HG03280 (cell line): Measurements from ENCODE around the gene SMIM41.

Experiments used
- ATAC-seq: cut with Tn5 transposase; IDR thresholded peaks from one replicate; pipeline ENCODE4 v1.9.1; 2021; ENCODE audit warnings: mild to moderate bottlenecking, moderate library complexity; ENCODE audit not compliant: unreplicated experiment

The SMIM41 gene

DNA sequence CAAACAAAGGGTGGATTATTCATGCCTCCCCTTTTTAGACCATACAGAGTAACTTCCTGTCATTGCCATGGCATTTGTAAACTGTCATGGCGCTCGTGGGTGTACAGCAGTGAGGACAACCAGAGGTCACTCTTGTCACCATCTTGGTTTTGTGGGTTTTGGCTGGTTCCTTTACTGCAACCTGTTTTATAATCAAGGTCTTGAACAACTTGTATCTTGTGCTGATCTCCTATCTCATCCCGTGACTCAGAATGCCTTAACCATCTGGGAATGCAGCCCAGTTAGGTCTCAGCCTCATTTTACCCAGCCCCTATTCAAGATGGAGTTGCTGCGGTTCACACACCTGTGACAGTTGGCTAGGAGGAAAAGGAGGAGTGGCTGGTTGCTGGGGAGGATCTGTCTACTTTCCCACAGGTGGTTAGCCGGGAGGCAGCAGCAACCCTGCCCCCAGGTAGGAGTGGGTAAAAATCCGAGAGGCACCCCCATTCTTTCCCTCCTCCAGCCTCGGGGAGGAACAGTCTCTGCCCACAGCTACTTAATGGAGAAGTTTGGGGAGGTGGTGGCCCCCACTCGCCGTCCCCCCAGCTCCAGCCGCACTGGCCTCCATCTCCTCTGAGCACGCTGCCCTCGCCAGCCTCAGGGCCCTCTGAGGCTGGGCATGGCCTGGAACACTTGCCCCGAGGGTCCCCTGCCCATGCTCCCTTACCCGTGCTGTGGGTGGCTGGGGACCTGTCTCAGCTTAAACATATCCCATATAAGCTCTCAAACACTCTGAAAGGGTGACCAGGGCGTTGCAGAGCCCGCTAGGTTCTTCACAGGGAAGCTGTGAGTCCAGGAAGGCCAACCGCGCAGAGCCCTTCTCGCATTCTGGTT is 41.7 kb downstream of the SMIM41 start:
- ATAC-seq, result no peak

DNA sequence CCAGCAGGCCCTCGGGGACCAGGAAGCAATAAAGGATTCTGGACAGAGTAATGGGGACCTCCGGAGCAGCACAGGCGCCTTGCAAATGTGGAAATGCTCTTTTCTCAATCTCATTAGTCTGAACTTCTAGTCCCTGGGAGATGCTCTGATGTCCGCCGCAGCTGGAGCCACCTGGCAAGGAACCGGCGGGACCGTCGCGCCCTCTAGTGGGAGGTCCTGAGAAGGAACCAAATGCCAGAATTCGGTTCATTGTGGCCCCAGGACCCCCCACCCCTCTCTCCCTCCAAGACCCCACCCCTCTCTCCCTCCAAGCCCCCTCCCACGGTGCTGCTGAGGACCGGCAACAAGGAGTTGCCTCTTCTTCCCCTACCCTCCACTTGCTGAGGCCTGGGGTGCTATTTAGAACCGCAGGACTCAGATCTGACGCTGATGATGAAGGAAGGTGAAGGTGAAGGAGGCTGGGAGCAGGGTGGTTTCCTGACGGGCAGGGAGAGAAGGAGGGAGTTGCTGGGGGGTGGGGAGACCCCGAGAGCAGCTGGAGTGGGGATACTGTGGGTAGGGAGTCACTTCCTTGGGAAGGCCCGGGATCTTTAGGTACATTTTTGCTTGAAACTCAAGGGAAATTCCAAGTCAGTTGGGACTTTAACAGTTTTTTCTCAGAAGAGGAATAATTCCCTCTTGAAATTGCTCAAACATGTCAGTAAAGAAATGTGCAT is 42.5 kb downstream of the SMIM41 start:
- ATAC-seq, result no peak

- no peak for ATAC-seq
Observed at GRCh38 chr12:52122540-52122871, 43.0 kb downstream of the SMIM41 start.

- no peak for ATAC-seq
Observed at GRCh38 chr12:52122904-52123303, 43.4 kb downstream of the SMIM41 start.

DNA sequence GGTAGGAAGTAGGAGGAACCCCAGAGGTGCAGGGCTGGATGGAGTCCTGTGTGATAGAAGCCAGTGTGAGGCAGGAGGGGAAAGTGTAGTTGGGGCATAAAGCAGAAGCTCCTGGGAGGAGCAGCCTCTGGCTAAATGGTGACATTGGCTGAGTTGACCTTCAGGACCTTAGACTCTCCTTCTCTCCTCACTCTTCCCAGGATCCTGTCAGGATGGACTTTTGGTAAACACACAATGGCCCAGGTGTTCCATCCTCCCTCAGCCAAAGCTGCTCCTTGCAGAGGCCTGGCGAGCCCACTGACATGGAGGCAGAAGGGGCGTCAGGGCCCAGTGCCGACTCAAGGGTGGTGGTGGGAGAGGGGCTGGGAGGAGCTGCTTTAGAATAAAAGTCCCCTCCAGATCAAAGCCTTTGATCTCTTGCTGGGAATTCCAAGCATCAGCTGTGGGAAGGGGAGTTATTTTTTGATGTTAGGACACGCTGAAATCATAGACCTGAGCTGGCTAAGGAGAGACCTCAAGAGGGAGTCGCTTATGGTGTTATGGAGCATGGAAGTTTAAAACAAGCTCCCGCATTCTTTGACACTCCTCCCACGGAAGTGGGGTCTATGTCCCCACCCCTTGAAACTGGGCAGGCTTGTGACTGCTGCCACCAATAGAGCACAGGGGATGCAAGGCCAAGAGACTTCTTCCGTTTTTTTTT is 44.1 kb downstream of the SMIM41 start:
- no peak for ATAC-seq

- ATAC-seq, result no peak
Observed at GRCh38 chr12:52125476-52125900, 46.0 kb downstream of the SMIM41 start.

DNA sequence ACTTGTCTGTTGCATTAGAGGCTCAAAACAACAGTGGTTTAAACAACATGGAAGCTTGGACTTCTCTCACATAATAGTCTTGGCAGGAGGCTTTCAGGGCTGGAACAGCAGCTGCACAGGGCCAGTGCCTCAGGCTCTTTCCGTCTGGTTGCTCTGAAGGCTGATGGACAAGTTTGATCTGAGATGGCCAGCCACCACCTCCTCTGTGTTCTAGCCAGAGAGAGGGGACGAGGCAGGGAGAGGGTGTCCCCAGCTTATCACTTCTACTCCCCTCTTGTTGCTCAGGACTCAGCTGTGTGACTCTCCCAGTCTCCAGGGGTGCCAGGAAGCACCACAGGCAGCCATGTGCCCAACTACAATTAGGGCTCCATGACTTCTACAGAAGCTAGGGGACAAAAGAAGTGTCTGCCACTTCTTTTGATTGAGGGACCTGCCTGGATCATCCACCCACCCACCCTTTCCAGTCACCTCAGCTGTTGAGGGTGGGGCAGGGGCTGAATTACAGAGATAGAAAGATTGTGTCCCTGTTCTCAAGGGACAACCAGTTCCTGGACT is 46.6 kb downstream of the SMIM41 start:
- ATAC-seq, result no peak

GRCh38 chr12:52126605-52127578 is 47.4 kb downstream of the SMIM41 start:
- no peak for ATAC-seq

GRCh38 chr12:52127683-52128450 is 48.4 kb downstream of the SMIM41 start:
- no peak for ATAC-seq

- no peak for ATAC-seq
Observed at GRCh38 chr12:52130711-52131110, 51.2 kb downstream of the SMIM41 start.

GRCh38 chr12:52132754-52133161 is 53.3 kb downstream of the SMIM41 start:
- ATAC-seq, result no peak

DNA sequence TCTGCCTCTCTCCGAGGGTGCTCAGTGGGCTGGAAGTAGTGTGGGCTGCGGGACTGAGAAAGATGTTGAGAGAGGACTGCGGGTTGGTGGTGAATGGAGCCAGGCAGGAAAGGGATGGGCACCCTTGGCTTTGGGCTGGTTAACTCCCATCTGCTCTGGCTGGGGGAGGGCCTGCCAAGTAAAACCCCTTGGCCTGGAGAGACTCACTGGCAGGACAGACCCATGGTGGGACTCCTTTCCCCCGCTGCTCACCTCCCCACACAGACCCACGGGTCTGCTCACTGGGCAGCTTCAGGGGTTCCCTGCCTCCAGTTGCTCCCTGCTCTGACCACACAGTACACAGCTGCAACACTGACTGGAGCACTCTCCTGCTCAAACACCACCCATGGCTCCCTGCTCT is 58.2 kb downstream of the SMIM41 start:
- ATAC-seq, result no peak

- no peak for ATAC-seq
Observed at GRCh38 chr12:52139147-52139546, 59.6 kb downstream of the SMIM41 start.

GRCh38 chr12:52139579-52140062 is 60.1 kb downstream of the SMIM41 start:
- peak; percentile 52 for ATAC-seq

GRCh38 chr12:52141306-52141705 is 61.8 kb downstream of the SMIM41 start:
- ATAC-seq, result no peak

DNA sequence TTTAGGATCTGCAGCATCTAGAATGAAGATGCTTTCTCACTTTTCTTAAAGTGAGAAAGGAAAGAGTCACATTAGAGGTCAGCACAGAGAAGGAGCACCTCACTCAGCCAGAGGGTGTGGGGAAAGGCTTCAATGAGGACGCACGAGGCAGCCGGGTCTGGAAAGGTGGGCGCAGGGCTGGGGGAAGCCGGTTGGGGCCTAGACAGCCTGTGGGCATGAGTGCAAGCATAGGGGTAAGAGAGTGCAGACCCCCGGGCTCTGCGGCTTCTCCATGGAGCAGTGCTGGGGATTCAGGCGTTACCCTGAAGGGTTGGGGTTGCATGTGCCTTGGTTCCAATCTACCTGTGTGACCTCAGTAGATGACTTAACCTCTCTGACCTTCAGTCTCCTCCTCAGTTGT is 62.4 kb downstream of the SMIM41 start:
- no peak for ATAC-seq

GRCh38 chr12:52142431-52142830 is 62.9 kb downstream of the SMIM41 start:
- no peak for ATAC-seq

GRCh38 chr12:52144512-52145227 is 65.2 kb downstream of the SMIM41 start:
- ATAC-seq, result no peak
